ENCODE measurements around the gene DYNC2H1. TPM values are rescaled to one million over a fixed set of nuclear protein-coding genes. Genes with fewer than 3 reads are reported as not detected.

Gene DYNC2H1
- total RNA-seq, 2 experiments from 2014 or later: 2.8 to 3.2 TPM

DNA sequence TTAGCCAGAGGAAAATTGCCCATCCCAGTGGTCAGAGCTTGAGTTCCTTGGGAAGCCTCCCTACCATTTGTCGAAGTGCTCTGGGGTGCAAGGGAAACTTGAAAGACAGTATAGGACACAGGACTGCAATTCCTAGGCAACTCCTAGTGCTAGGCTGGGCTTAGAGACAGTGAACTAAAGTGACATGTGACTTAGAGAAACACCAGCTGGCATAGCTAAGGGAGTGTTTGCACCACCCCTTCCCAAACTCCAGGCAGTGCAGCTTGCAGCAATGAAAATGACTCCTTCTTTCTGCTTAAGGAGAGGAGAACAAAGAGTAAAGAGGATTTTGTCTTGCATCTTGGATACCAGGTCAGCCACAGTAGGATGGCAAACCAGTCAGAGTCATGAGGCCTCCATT, 388.0 kb downstream of the DYNC2H1 start:
- Histone ChIP-seq H3K9me3 (ENCODE audit: control insufficient read depth in 1 of 2, insufficient read depth in 1 of 2, low read length in 2 of 2) (no peaks in the 10 kb centered on the region), H3K4me1 (ENCODE audit: insufficient read depth, low read length) (no peaks in the 10 kb centered on the region), H3K27me3 (ENCODE audit: control insufficient read depth in 1 of 2, insufficient read depth in 2 of 2, low read length in 2 of 2) (no peaks in the 10 kb centered on the region), H3K27ac (ENCODE audit: low read depth in 1 of 2, low read length in 2 of 2) (no peak overlapping the region), H3K4me3 (ENCODE audit: low read length) (no peak overlapping the region), H3K36me3 (ENCODE audit: insufficient read depth, low read length) (no peaks in the 10 kb centered on the region)
- Mint-ChIP-seq H3K9me3 (peaks cover 4% of the 10 kb centered on the region), H3K27ac (no peak overlapping the region), H3K36me3 (ENCODE audit: low read depth) (no peaks in the 10 kb centered on the region), H3K4me1 (ENCODE audit: low read depth) (no peaks in the 10 kb centered on the region), H3K4me3 (no peak overlapping the region), H3K27me3 (no peaks in the 10 kb centered on the region)
- ATAC-seq (ENCODE audit: poor library complexity) (no peak), DNase-seq (no peak)
- ChIA-PET POLR2A (no interaction called here), CTCF (no interaction called here)
- TF ChIP-seq, protein P1, sequence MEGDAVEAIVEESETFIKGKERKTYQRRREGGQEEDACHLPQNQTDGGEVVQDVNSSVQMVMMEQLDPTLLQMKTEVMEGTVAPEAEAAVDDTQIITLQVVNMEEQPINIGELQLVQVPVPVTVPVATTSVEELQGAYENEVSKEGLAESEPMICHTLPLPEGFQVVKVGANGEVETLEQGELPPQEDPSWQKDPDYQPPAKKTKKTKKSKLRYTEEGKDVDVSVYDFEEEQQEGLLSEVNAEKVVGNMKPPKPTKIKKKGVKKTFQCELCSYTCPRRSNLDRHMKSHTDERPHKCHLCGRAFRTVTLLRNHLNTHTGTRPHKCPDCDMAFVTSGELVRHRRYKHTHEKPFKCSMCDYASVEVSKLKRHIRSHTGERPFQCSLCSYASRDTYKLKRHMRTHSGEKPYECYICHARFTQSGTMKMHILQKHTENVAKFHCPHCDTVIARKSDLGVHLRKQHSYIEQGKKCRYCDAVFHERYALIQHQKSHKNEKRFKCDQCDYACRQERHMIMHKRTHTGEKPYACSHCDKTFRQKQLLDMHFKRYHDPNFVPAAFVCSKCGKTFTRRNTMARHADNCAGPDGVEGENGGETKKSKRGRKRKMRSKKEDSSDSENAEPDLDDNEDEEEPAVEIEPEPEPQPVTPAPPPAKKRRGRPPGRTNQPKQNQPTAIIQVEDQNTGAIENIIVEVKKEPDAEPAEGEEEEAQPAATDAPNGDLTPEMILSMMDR (IDR thresholded peaks at IDR 0.05): no peak
- intact Hi-C loops (cut with DNase I, micrococcal nuclease): no loop called here

DNA sequence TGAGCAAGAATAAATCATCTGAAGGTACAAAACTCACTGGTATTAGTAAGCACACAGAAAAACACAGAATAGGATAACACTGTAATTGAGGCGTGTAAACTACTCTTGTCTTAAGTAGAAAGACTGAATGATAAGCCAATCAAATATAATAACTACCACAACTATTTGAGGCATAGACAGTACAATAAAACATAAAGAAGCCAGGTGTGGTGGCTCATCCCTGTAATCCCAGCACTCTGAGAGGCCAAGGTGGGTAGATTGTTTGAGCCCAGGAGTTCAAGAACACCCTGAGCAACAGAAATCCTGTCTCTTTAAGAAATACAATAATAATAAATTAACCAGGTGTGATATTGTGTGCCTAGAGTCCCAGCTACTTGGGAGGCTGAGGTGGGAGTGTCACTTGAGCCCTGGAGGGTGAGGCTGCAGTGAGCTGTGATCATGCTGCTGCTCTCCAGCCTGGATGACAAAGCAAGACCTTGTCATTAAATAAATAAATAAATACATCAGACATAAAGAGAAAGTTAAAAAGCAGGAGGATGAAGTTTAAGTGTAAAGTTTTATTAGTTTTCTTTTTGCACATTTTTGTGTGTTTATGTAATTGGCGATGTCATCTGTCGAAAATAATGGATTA, 390.6 kb downstream of the DYNC2H1 start:
- H3K4me3 ChIP-seq (ENCODE audit: low read length): no peak overlapping the region
- CTCF ChIA-PET: no interaction called here

DNA sequence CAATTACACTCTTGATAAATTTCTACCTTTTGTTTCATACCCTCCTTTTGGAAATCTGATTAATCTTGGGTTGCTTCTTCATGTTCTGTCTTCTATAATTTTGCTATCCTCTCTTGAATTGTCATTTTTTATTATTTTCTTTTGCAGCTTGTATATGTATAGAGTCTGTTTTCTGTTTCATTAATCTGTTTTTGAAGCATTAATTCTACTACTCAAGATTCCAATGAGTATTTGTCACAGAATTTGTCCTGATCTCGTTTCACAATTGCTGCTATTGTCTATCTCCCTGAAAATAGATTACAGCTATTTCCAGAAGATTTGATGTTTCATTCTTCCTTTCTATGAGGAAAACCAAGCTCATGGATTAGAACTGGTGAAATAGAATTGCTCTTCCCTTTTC, 406.1 kb downstream of the DYNC2H1 start:
- DNase-seq (no peak), ATAC-seq (ENCODE audit: poor library complexity) (no peak)
- Histone ChIP-seq H3K4me1 (ENCODE audit: insufficient read depth, low read length) (no peaks in the 10 kb centered on the region), H3K9me3 (ENCODE audit: control insufficient read depth in 1 of 2, insufficient read depth in 1 of 2, low read length in 2 of 2) (no peaks in the 10 kb centered on the region), H3K36me3 (ENCODE audit: insufficient read depth, low read length) (no peaks in the 10 kb centered on the region), H3K27ac (ENCODE audit: low read depth in 1 of 2, low read length in 2 of 2) (no peak overlapping the region), H3K4me3 (ENCODE audit: low read length) (no peak overlapping the region), H3K27me3 (ENCODE audit: control insufficient read depth in 1 of 2, insufficient read depth in 2 of 2, low read length in 2 of 2) (no peaks in the 10 kb centered on the region)
- Mint-ChIP-seq H3K4me1 (ENCODE audit: low read depth) (no peaks in the 10 kb centered on the region), H3K4me3 (no peak overlapping the region), H3K27me3 (no peaks in the 10 kb centered on the region), H3K9me3 (no peaks in the 10 kb centered on the region), H3K36me3 (ENCODE audit: low read depth) (no peaks in the 10 kb centered on the region), H3K27ac (no peak overlapping the region)
- intact Hi-C loops (cut with DNase I, micrococcal nuclease): no loop called here
- POLR2A ChIA-PET: no interaction called here
- TF ChIP-seq, protein P1 (IDR thresholded peaks at IDR 0.05): no peak
- CTCF ChIA-PET: no interaction called here

More for the DNA sequence above, 390.6 kb downstream of the DYNC2H1 start:
- no peak overlapping the region for H3K27ac ChIP-seq (ENCODE audit: low read depth in 1 of 2, low read length in 2 of 2)
- no peaks in the 10 kb centered on the region for H3K9me3 ChIP-seq (ENCODE audit: control insufficient read depth in 1 of 2, insufficient read depth in 1 of 2, low read length in 2 of 2)
- POLR2A ChIA-PET: no interaction called here
- H3K27me3 ChIP-seq (ENCODE audit: control insufficient read depth in 1 of 2, insufficient read depth in 2 of 2, low read length in 2 of 2): no peaks in the 10 kb centered on the region
- no peaks in the 10 kb centered on the region for H3K4me1 ChIP-seq (ENCODE audit: insufficient read depth, low read length)
- Mint-ChIP-seq H3K36me3 (ENCODE audit: low read depth) (no peaks in the 10 kb centered on the region), H3K4me1 (ENCODE audit: low read depth) (no peaks in the 10 kb centered on the region), H3K9me3 (peaks cover 6% of the 10 kb centered on the region), H3K27me3 (no peaks in the 10 kb centered on the region), H3K4me3 (no peak overlapping the region), H3K27ac (no peak overlapping the region)
- ATAC-seq (ENCODE audit: poor library complexity): no peak
- TF ChIP-seq, protein P1 (IDR thresholded peaks at IDR 0.05): no peak
- no peak for DNase-seq
- intact Hi-C loops (cut with DNase I, micrococcal nuclease): no loop called here
- no peaks in the 10 kb centered on the region for H3K36me3 ChIP-seq (ENCODE audit: insufficient read depth, low read length)

All from CD4-positive, alpha-beta T cell (primary cell).